Measurements from ENCODE around the gene MRPS16.

Gene MRPS16

GRCh38 chr10:73228247-73228646 lies 24.2 kb downstream of the MRPS16 start:
- Histone ChIP-seq H3K36me3 (ENCODE audit: insufficient read depth, low read length) (peaks cover 31% of the 10 kb centered on the region), H2AFZ (ENCODE audit: low read depth, low read length) (no peak overlapping the region), H3K9me3 (ENCODE audit: low read length) (no peaks in the 10 kb centered on the region), H3K27me3 (ENCODE audit: insufficient read depth, low read length) (no peaks in the 10 kb centered on the region), H3K4me3 (ENCODE audit: low read length) (no peak overlapping the region), H3K4me1 (ENCODE audit: insufficient read depth, low read length) (no peaks in the 10 kb centered on the region)

GRCh38 chr10:73226663-73227062 lies 25.8 kb downstream of the MRPS16 start:
- Histone ChIP-seq H3K36me3 (ENCODE audit: insufficient read depth, low read length) (peaks cover 24% of the 10 kb centered on the region), H2AFZ (ENCODE audit: low read depth, low read length) (no peak overlapping the region), H3K9me3 (ENCODE audit: low read length) (no peaks in the 10 kb centered on the region), H3K4me3 (ENCODE audit: low read length) (no peak overlapping the region), H3K27me3 (ENCODE audit: insufficient read depth, low read length) (no peaks in the 10 kb centered on the region), H3K4me1 (ENCODE audit: insufficient read depth, low read length) (no peaks in the 10 kb centered on the region)

GRCh38 chr10:73225518-73225917 lies 26.9 kb downstream of the MRPS16 start:
- Histone ChIP-seq H3K4me1 (ENCODE audit: insufficient read depth, low read length) (no peaks in the 10 kb centered on the region), H3K9me3 (ENCODE audit: low read length) (no peaks in the 10 kb centered on the region), H3K36me3 (ENCODE audit: insufficient read depth, low read length) (peaks cover 20% of the 10 kb centered on the region), H3K4me3 (ENCODE audit: low read length) (no peak overlapping the region), H3K27me3 (ENCODE audit: insufficient read depth, low read length) (no peaks in the 10 kb centered on the region), H2AFZ (ENCODE audit: low read depth, low read length) (no peak overlapping the region)

GRCh38 chr10:73220989-73221388 lies 31.5 kb downstream of the MRPS16 start:
- H3K27me3 ChIP-seq (ENCODE audit: insufficient read depth, low read length), result no peaks in the 10 kb centered on the region
- H3K36me3 ChIP-seq (ENCODE audit: insufficient read depth, low read length), result peaks cover 49% of the 10 kb centered on the region
- no peaks in the 10 kb centered on the region for H3K4me1 ChIP-seq (ENCODE audit: insufficient read depth, low read length)

GRCh38 chr10:73219384-73219783 lies 33.1 kb downstream of the MRPS16 start:
- Histone ChIP-seq H3K36me3 (ENCODE audit: insufficient read depth, low read length) (peaks cover 51% of the 10 kb centered on the region), H3K9me3 (ENCODE audit: low read length) (peaks cover 2% of the 10 kb centered on the region), H3K4me1 (ENCODE audit: insufficient read depth, low read length) (no peaks in the 10 kb centered on the region), H2AFZ (ENCODE audit: low read depth, low read length) (no peak overlapping the region), H3K4me3 (ENCODE audit: low read length) (no peak overlapping the region), H3K27me3 (ENCODE audit: insufficient read depth, low read length) (no peaks in the 10 kb centered on the region)

More at GRCh38 chr10:73220989-73221388, 31.5 kb downstream of the MRPS16 start:
- Histone ChIP-seq H2AFZ (ENCODE audit: low read depth, low read length) (no peak overlapping the region), H3K9me3 (ENCODE audit: low read length) (peaks cover 2% of the 10 kb centered on the region), H3K4me3 (ENCODE audit: low read length) (no peak overlapping the region)

- Histone ChIP-seq H2AFZ (ENCODE audit: low read depth, low read length) (no peak overlapping the region), H3K36me3 (ENCODE audit: insufficient read depth, low read length) (peaks cover 51% of the 10 kb centered on the region), H3K9me3 (ENCODE audit: low read length) (peaks cover 2% of the 10 kb centered on the region), H3K27me3 (ENCODE audit: insufficient read depth, low read length) (no peaks in the 10 kb centered on the region), H3K4me1 (ENCODE audit: insufficient read depth, low read length) (no peaks in the 10 kb centered on the region), H3K4me3 (ENCODE audit: low read length) (no peak overlapping the region)
Measured at GRCh38 chr10:73218431-73219191, 33.8 kb downstream of the MRPS16 start.

GRCh38 chr10:73217628-73218027 lies 34.8 kb downstream of the MRPS16 start:
- Histone ChIP-seq H3K4me1 (ENCODE audit: insufficient read depth, low read length) (no peaks in the 10 kb centered on the region), H3K4me3 (ENCODE audit: low read length) (no peak overlapping the region), H2AFZ (ENCODE audit: low read depth, low read length) (no peak overlapping the region), H3K27me3 (ENCODE audit: insufficient read depth, low read length) (no peaks in the 10 kb centered on the region), H3K9me3 (ENCODE audit: low read length) (peaks cover 2% of the 10 kb centered on the region), H3K36me3 (ENCODE audit: insufficient read depth, low read length) (peaks cover 50% of the 10 kb centered on the region)

GRCh38 chr10:73215749-73216148 lies 36.7 kb downstream of the MRPS16 start:
- no peaks in the 10 kb centered on the region for H3K4me1 ChIP-seq (ENCODE audit: insufficient read depth, low read length)
- peaks cover 2% of the 10 kb centered on the region for H3K9me3 ChIP-seq (ENCODE audit: low read length)
- no peak overlapping the region for H2AFZ ChIP-seq (ENCODE audit: low read depth, low read length)
- H3K36me3 ChIP-seq (ENCODE audit: insufficient read depth, low read length), result peaks cover 52% of the 10 kb centered on the region
- no peak overlapping the region for H3K4me3 ChIP-seq (ENCODE audit: low read length)
- H3K27me3 ChIP-seq (ENCODE audit: insufficient read depth, low read length), result no peaks in the 10 kb centered on the region

GRCh38 chr10:73211106-73211811 lies 41.2 kb downstream of the MRPS16 start:
- Histone ChIP-seq H3K27me3 (ENCODE audit: insufficient read depth, low read length) (no peaks in the 10 kb centered on the region), H3K9me3 (ENCODE audit: low read length) (peaks cover 6% of the 10 kb centered on the region), H2AFZ (ENCODE audit: low read depth, low read length) (no peak overlapping the region), H3K4me1 (ENCODE audit: insufficient read depth, low read length) (no peaks in the 10 kb centered on the region), H3K4me3 (ENCODE audit: low read length) (no peak overlapping the region), H3K36me3 (ENCODE audit: insufficient read depth, low read length) (peaks cover 35% of the 10 kb centered on the region)

- H2AFZ ChIP-seq (ENCODE audit: low read depth, low read length), result no peak overlapping the region
Measured at GRCh38 chr10:73210395-73211105, 41.9 kb downstream of the MRPS16 start.

GRCh38 chr10:73209705-73210104 lies 42.7 kb downstream of the MRPS16 start:
- Histone ChIP-seq H3K27me3 (ENCODE audit: insufficient read depth, low read length) (no peaks in the 10 kb centered on the region), H3K36me3 (ENCODE audit: insufficient read depth, low read length) (peaks cover 28% of the 10 kb centered on the region), H3K9me3 (ENCODE audit: low read length) (peaks cover 8% of the 10 kb centered on the region), H3K4me3 (ENCODE audit: low read length) (no peak overlapping the region), H3K4me1 (ENCODE audit: insufficient read depth, low read length) (no peaks in the 10 kb centered on the region), H2AFZ (ENCODE audit: low read depth, low read length) (no peak overlapping the region)

More at GRCh38 chr10:73210395-73211105, 41.9 kb downstream of the MRPS16 start:
- H3K4me3 ChIP-seq (ENCODE audit: low read length), result no peak overlapping the region
- no peaks in the 10 kb centered on the region for H3K4me1 ChIP-seq (ENCODE audit: insufficient read depth, low read length)
- H3K36me3 ChIP-seq (ENCODE audit: insufficient read depth, low read length), result peaks cover 29% of the 10 kb centered on the region
- H3K9me3 ChIP-seq (ENCODE audit: low read length), result peaks cover 8% of the 10 kb centered on the region
- no peaks in the 10 kb centered on the region for H3K27me3 ChIP-seq (ENCODE audit: insufficient read depth, low read length)

GRCh38 chr10:73207883-73208282 lies 44.6 kb downstream of the MRPS16 start:
- Histone ChIP-seq H3K36me3 (ENCODE audit: insufficient read depth, low read length) (peaks cover 32% of the 10 kb centered on the region), H3K27me3 (ENCODE audit: insufficient read depth, low read length) (no peaks in the 10 kb centered on the region), H2AFZ (ENCODE audit: low read depth, low read length) (no peak overlapping the region), H3K4me1 (ENCODE audit: insufficient read depth, low read length) (no peaks in the 10 kb centered on the region), H3K4me3 (ENCODE audit: low read length) (no peak overlapping the region), H3K9me3 (ENCODE audit: low read length) (peaks cover 8% of the 10 kb centered on the region)

- Histone ChIP-seq H2AFZ (ENCODE audit: low read depth, low read length) (no peak overlapping the region), H3K4me1 (ENCODE audit: insufficient read depth, low read length) (no peaks in the 10 kb centered on the region), H3K36me3 (ENCODE audit: insufficient read depth, low read length) (peaks cover 32% of the 10 kb centered on the region), H3K4me3 (ENCODE audit: low read length) (no peak overlapping the region), H3K27me3 (ENCODE audit: insufficient read depth, low read length) (no peaks in the 10 kb centered on the region), H3K9me3 (ENCODE audit: low read length) (peaks cover 8% of the 10 kb centered on the region)
Measured at GRCh38 chr10:73206385-73206784, 46.1 kb downstream of the MRPS16 start.
